VCaP (cell line): ENCODE results near the gene RAET1G.
"Not testable (repeated sequence)": the region's sequence is repeated elsewhere in the genome, so short reads cannot be mapped to it uniquely, and the experiment has no call there.

Experiments
- H3K27ac ChIP-seq: fragments of 450-650 bp; 2 replicates; pipeline ENCODE4 v1.5.1; 2017
- CTCF ChIP-seq: fragments of 450-650 bp; conservative IDR thresholded peaks from 2 replicates; pipeline ENCODE4 v1.5.1; 2017; ENCODE audit warnings: mild to moderate bottlenecking, moderate library complexity

RAET1G gene

GRCh38 chr6:149899486-149899885 lies 23.4 kb downstream of the RAET1G start:
- no peak overlapping the region for H3K27ac ChIP-seq
- TF ChIP-seq CTCF, result no peak

DNA sequence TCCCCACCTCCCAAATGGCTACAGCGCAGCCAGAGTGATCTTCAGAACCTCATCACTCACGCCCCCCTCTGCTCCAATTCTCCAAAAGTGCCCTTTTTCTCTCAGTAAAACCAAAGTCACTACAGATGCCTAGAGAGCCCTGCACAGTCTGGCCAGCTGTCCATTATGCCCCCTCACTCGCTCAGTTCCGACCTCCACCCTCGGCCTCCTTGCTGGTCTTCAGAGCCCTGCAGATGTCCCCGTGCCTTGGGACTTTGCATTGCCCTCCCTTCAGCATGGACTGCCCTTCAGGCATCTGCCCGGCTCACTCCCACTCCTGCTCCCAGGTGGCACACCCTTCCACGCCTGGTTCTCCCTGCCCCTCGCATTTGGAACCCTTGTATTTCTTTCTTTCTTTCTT lies 24.0 kb downstream of the RAET1G start:
- no peak overlapping the region for H3K27ac ChIP-seq
- TF ChIP-seq CTCF, result no peak

DNA sequence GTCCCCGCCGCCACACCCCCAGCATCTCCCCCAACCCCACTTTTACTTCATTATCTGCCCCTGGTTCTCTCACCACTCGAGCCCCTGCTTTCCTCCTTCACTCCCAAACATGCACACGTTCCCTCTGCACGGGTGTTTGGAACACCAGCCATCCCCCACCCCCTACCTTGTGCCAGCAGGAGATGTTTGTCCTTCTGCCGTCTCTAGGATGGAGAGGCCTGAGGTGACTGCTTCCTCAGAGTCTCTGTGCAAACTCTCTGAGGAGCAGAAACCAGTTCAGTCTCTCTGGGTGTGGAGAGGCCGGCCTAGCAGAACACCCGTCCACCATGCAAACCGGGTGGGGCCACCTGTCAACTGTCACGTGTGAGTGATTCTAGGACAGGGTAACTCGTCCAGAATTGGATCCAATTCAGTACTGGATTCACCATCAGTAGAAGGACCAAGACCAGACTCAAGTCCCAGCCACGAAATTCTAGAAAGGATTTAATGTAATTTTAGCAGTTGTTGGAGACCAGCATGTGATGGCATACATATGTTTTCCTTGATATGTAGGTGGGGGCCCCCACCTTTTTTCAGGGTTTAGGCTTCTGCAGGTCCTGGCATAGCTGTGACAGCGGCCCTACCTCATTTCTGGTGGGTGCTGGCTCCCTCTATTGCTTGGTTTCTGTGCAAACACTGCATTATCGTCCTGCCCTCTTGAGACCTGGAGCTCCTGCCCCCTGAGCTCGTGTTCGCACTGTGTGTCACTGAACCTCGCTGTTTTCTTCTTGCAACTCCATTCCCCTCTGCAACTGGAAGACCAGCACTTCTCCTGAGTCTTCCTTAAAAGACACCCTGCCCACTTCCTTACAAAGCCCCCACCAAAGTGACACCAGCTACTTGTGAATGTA lies 24.8 kb downstream of the RAET1G start, which contains the start of gene RAET1E:
RAET1E (minus strand) TSS at position 259 of the 890 bp plus-strand sequence. CDS start 7,212 bp downstream, outside the sequence.
- no peak within 1 kb of the TSS for H3K27ac ChIP-seq
- no peak for TF ChIP-seq CTCF

GRCh38 chr6:149897015-149897697 lies 25.8 kb downstream of the RAET1G start:
- no peak overlapping the region for H3K27ac ChIP-seq
- TF ChIP-seq CTCF, result no peak

DNA sequence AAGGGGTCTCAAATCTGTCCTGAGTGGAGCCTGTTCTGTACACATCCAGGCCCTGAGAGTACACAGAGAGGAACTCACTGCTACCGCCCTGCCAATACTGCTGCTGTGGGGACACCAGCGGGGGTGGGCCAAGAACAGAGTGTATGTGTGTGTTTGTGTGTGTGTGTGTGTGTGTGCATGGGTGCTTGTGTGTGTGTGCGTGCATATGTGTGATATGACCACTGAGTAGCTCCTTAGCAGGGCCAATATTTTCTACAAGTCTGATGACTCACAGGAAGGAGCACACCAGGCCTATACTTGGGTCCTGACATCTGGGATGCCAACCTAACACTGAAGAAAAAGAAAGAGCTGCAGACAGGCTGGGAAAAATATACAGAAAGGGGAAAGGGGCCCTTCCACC lies 26.4 kb downstream of the RAET1G start:
- TF ChIP-seq CTCF, result no peak
- peak overlapping the region; percentile 24; the same call in 1 of the 2 replicates for H3K27ac ChIP-seq

GRCh38 chr6:149895833-149896271 lies 27.1 kb downstream of the RAET1G start:
- no peak for TF ChIP-seq CTCF
- peak overlapping the region; percentile 24; the same call in 1 of the 2 replicates for H3K27ac ChIP-seq

- TF ChIP-seq CTCF, result no peak
- H3K27ac ChIP-seq, result peak overlapping the region; percentile 24; the same call in 1 of the 2 replicates
Measured at GRCh38 chr6:149895048-149895590, 27.8 kb downstream of the RAET1G start.

DNA sequence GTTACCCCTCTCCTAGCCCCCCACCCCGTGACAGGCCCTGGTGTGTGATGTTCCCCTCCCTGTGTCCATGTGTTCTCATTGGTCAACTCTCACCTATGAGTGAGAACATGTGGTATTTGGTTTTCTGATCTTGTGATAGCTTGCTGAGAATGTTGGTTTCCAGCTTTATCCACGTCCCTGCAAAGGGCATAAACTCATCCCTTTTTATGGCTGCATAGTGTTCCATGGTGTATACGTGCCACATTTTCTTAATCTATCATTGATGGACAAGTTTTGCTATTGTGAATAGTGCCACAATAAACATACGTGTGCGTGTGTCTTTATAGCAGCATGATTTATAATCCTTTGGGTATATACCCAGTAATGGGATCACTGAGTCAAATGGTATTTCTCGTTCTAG lies 31.1 kb downstream of the RAET1G start:
- not testable (repeated sequence) for H3K27ac ChIP-seq
